Esophagus mucosa (tissue), 1 donor: ENCODE measurements around the gene ZNF692. TPM values are rescaled to one million over a fixed set of nuclear protein-coding genes. Genes with fewer than 3 reads are reported as not detected.
"Not testable (repeated sequence)": the region's sequence is repeated elsewhere in the genome, so short reads cannot be mapped to it uniquely, and the experiment has no call there.

Experiments
- ATAC-seq: fragments of 200-7000 bp; cut with Tn5 transposase; one replicate; pipeline ENCODE4 v1.9.1; 2020
- total RNA-seq: library from RNA; stranded (reverse); gene quantifications from one replicate; pipeline ENCODE4 v1.2.4, GENCODE V29; 2023
- donor health status: DM: yes; HTN: yes; CAD: no.

Gene ZNF692
- total RNA-seq, 1 donor from 2014 or later = 16.6 TPM

GRCh38 chr1:248805876-248806275 lies 53.0 kb downstream of the ZNF692 start:
- ATAC-seq = no peak

GRCh38 chr1:248804771-248805681 lies 53.9 kb downstream of the ZNF692 start:
- ATAC-seq = peak; percentile 47

- not testable (repeated sequence) for ATAC-seq
Measured at GRCh38 chr1:248803501-248803900, 55.4 kb downstream of the ZNF692 start.

GRCh38 chr1:248802454-248802853 lies 56.4 kb downstream of the ZNF692 start:
- no peak for ATAC-seq

GRCh38 chr1:248800459-248800858 lies 58.4 kb downstream of the ZNF692 start:
- no peak for ATAC-seq

Other genes starting within 250 kb of the ZNF692 start
- not detected for gene OR2T11, start 224.0 kb downstream of the ZNF692 start, total RNA-seq
- not detected for gene OR2T35, start 213.8 kb downstream of the ZNF692 start, total RNA-seq
- gene OR2T27, start 203.6 kb downstream of the ZNF692 start, total RNA-seq = not detected
- gene OR14I1, start 156.3 kb downstream of the ZNF692 start, total RNA-seq = not detected
- not detected for gene LYPD8, start 103.3 kb downstream of the ZNF692 start, total RNA-seq
- gene SH3BP5L, start 33.2 kb downstream of the ZNF692 start, total RNA-seq = 17.1 TPM
- 16.8 TPM for gene ZNF672, start 20.9 kb downstream of the ZNF692 start, total RNA-seq
- 4.5 TPM for gene PGBD2, start 47.1 kb upstream of the ZNF692 start, total RNA-seq